Kidney epithelial cell (primary cell): ENCODE results near the gene LSM4. TPM values are rescaled to one million over a fixed set of nuclear protein-coding genes. Genes with fewer than 3 reads are reported as not detected.

Experiments
- DNase-seq: peaks from one replicate; pipeline ENCODE4 v3.0.0-alpha.2; 2010; ENCODE audit warnings: low read depth
- H3K27me3 ChIP-seq: 2 replicates; pipeline ENCODE4 v1.6.0; 2011; ENCODE audit warnings: low read length; ENCODE audit not compliant: control insufficient read depth, insufficient read depth
- H3K36me3 ChIP-seq: 2 replicates; pipeline ENCODE4 v1.5.1; 2011; ENCODE audit warnings: low read length; ENCODE audit not compliant: control insufficient read depth, insufficient read depth
- H3K4me3 ChIP-seq: 2 replicates; pipeline ENCODE4 v1.5.1; 2011; ENCODE audit warnings: low read depth, mild to moderate bottlenecking, control low read depth, low read length
- total RNA-seq: library from RNA; depleted of rRNA; stranded (reverse); fragments of >200 nt; gene quantifications from 2 replicates; pipeline ENCODE4 v1.2.3, GENCODE V29; 2015
- TF ChIP-seq, protein P1 (sequence below): IDR thresholded peaks from 2 replicates; pipeline ENCODE4 v1.5.1; 2011; ENCODE audit warnings: mild to moderate bottlenecking, moderate library complexity, low read length, control low read depth, inconsistent platforms; ENCODE audit not compliant: insufficient read depth, poor library complexity, severe bottlenecking

The LSM4 gene
- total RNA-seq, 1 donor from 2014 or later, result 367 TPM

DNA sequence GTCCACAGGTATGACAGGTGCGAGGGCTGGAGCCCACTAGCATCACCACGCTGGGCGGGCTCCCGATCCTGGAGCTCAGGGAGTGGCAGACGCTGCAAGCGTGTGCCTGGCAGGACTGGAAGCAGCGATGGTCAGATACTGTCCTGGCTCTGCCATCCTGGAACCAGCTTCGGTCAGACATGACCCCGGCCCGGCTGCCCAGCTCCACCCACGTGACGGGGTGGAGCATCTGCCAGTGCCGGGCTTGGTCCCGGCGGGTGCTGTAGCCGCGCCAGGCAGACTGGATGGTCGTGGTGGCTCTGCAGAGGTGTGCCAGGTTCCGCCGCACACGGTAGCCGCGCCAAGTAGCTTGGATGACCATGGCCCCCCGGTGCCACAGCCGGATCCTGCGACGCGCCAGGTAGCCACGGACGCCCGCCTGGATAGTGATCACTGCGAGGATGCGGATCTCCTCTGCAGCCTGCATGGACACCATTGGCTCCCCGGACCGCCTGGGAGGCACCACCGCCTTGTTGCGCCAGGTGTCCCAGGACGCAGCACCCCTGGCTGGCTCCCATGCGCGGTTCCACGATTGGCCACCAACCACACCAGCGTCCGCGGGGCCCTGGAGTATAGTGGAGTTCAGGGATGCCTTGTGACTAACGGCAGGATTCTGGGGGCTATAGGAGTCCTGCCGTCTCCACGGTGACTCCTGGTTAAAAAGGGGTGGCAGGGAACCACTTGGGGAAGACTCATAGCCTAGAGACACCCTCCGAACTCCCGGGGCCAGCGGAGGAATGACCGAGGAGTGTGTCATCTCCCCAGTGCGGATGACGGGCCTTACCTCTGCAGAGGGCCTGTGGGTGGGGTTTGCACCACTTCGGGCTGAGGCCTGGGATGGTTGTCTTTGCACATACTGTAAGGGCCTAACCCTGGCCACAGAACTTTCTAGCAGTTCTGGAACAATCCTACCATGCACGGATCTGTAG, 65.1 kb downstream of the LSM4 start:
- TF ChIP-seq, protein P1, sequence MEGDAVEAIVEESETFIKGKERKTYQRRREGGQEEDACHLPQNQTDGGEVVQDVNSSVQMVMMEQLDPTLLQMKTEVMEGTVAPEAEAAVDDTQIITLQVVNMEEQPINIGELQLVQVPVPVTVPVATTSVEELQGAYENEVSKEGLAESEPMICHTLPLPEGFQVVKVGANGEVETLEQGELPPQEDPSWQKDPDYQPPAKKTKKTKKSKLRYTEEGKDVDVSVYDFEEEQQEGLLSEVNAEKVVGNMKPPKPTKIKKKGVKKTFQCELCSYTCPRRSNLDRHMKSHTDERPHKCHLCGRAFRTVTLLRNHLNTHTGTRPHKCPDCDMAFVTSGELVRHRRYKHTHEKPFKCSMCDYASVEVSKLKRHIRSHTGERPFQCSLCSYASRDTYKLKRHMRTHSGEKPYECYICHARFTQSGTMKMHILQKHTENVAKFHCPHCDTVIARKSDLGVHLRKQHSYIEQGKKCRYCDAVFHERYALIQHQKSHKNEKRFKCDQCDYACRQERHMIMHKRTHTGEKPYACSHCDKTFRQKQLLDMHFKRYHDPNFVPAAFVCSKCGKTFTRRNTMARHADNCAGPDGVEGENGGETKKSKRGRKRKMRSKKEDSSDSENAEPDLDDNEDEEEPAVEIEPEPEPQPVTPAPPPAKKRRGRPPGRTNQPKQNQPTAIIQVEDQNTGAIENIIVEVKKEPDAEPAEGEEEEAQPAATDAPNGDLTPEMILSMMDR, result no peak
- H3K4me3 ChIP-seq, result no peak overlapping the region

More for the DNA sequence above, 65.1 kb downstream of the LSM4 start:
- DNase-seq, result no peak
- peaks cover 17% of the 10 kb centered on the region for H3K27me3 ChIP-seq
- no peaks in the 10 kb centered on the region for H3K36me3 ChIP-seq

Other genes with a start within 250 kb of the LSM4 start
- 0.07 TPM in 1 of 2 replicates, not detected in the other for gene IL12RB1, start 236.1 kb downstream of the LSM4 start, total RNA-seq
- 4.6 and 4.8 TPM in 2 replicates for gene MAST3, start 225.3 kb downstream of the LSM4 start, total RNA-seq
- 41.4 and 42.4 TPM in 2 replicates for gene PIK3R2, start 169.9 kb downstream of the LSM4 start, total RNA-seq
- gene IFI30, start 149.3 kb downstream of the LSM4 start, total RNA-seq, result 9.2 and 14.1 TPM in 2 replicates
- gene MPV17L2, start 129.9 kb downstream of the LSM4 start, total RNA-seq, result 70.6 and 71.8 TPM in 2 replicates
- gene RAB3A, start 119.0 kb downstream of the LSM4 start, total RNA-seq, result 0.07 and 0.38 TPM in 2 replicates
- 0.34 and 0.42 TPM in 2 replicates for gene PDE4C, start 96.6 kb downstream of the LSM4 start, total RNA-seq
- 0.13 and 0.21 TPM in 2 replicates for gene IQCN, start 48.6 kb downstream of the LSM4 start, total RNA-seq
- 253 and 262 TPM in 2 replicates for gene JUND, start 41.5 kb downstream of the LSM4 start, total RNA-seq
- 28.8 and 34.4 TPM in 2 replicates for gene PGPEP1, start 17.5 kb upstream of the LSM4 start, total RNA-seq
- 637 and 822 TPM in 2 replicates for gene GDF15, start 63.1 kb upstream of the LSM4 start, total RNA-seq
- gene LRRC25, start 74.5 kb upstream of the LSM4 start, total RNA-seq, result 0.08 and 0.14 TPM in 2 replicates
- gene SSBP4, start 96.3 kb upstream of the LSM4 start, total RNA-seq, result 92.6 and 96.2 TPM in 2 replicates
- gene ISYNA1, start 115.1 kb upstream of the LSM4 start, total RNA-seq, result 53.9 and 59.5 TPM in 2 replicates
- gene ELL, start 199.0 kb upstream of the LSM4 start, total RNA-seq, result 12.7 and 13.1 TPM in 2 replicates
- 253 and 291 TPM in 2 replicates for gene FKBP8, start 220.5 kb upstream of the LSM4 start, total RNA-seq
- 121 and 172 TPM in 2 replicates for gene KXD1, start 234.8 kb upstream of the LSM4 start, total RNA-seq
- gene UBA52, start 248.8 kb upstream of the LSM4 start, total RNA-seq, result 859 and 990 TPM in 2 replicates